ENCODE measurements around the gene ZBTB17.

The ZBTB17 gene

GRCh38 chr1:15957221-15958095 lies 18.4 kb downstream of the ZBTB17 start:
- no peak for FAIRE-seq
- TF ChIP-seq POLR2A (IDR thresholded peaks at IDR 0.05; ENCODE audit: low read depth, low read length): no peak
- no peak for DNase-seq (ENCODE audit: insufficient read length, low spot score)

DNA sequence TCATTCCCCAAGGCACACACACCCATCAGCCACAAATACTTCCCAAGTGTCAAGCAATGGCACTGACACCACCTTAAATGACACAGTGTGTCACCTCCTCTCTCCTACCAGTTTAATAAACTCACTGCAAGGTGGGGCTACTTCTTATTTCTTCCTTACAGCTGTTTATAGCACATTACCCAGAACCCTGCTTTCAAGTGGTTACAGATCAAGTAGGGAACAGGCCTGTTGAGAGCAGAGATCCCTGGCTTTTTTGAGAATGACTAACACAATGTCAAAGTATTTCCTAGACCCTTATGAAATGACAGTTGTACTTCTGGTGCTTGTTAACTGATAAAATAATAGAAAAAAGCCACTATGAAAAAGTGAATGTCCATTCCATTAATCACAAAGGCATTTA lies 19.8 kb downstream of the ZBTB17 start:
- no peak for TF ChIP-seq POLR2A (IDR thresholded peaks at IDR 0.05; ENCODE audit: low read depth, low read length)
- FAIRE-seq (no peak), DNase-seq (ENCODE audit: insufficient read length, low spot score) (no peak)

- no peak for DNase-seq (ENCODE audit: insufficient read length, low spot score)
- no peak for FAIRE-seq
- TF ChIP-seq POLR2A (IDR thresholded peaks at IDR 0.05; ENCODE audit: low read depth, low read length): no peak
These were observed 20.3 kb downstream of the ZBTB17 start for GRCh38 chr1:15955552-15955951.

- DNase-seq (ENCODE audit: insufficient read length, low spot score) (no peak), FAIRE-seq (no peak)
- no peak for TF ChIP-seq POLR2A (IDR thresholded peaks at IDR 0.05; ENCODE audit: low read depth, low read length)
These were observed 21.6 kb downstream of the ZBTB17 start for GRCh38 chr1:15954316-15954715.

- FAIRE-seq (no peak), DNase-seq (ENCODE audit: insufficient read length, low spot score) (no peak)
- TF ChIP-seq POLR2A (IDR thresholded peaks at IDR 0.05; ENCODE audit: low read depth, low read length): no peak
These were observed 22.1 kb downstream of the ZBTB17 start for GRCh38 chr1:15953791-15954241.

DNA sequence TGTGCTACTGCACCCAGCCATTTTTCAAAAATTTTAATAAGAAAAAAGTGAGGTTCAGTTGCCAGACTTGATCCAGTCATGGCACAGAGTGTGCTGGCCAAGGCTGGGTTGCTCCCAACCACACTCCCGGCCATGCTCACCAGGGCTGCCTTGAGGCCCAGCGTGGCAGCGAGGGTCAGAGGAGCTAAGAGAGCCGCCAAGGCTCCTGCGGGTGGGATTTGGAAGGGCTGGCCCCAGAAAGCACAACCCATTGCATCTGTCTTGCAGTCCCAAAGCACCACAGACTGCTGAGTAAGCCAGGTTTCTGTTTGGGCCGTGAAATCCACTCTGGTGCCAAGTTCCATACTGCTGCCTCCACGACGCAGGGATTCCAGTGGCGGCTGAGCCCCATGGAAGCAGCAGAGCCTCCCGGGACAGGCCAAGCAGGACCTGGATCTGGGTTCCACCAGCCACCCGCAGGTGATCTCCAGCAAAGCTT lies 22.6 kb downstream of the ZBTB17 start:
- FAIRE-seq: no peak
- TF ChIP-seq POLR2A (IDR thresholded peaks at IDR 0.05; ENCODE audit: low read depth, low read length): no peak
- no peak for DNase-seq (ENCODE audit: insufficient read length, low spot score)

DNA sequence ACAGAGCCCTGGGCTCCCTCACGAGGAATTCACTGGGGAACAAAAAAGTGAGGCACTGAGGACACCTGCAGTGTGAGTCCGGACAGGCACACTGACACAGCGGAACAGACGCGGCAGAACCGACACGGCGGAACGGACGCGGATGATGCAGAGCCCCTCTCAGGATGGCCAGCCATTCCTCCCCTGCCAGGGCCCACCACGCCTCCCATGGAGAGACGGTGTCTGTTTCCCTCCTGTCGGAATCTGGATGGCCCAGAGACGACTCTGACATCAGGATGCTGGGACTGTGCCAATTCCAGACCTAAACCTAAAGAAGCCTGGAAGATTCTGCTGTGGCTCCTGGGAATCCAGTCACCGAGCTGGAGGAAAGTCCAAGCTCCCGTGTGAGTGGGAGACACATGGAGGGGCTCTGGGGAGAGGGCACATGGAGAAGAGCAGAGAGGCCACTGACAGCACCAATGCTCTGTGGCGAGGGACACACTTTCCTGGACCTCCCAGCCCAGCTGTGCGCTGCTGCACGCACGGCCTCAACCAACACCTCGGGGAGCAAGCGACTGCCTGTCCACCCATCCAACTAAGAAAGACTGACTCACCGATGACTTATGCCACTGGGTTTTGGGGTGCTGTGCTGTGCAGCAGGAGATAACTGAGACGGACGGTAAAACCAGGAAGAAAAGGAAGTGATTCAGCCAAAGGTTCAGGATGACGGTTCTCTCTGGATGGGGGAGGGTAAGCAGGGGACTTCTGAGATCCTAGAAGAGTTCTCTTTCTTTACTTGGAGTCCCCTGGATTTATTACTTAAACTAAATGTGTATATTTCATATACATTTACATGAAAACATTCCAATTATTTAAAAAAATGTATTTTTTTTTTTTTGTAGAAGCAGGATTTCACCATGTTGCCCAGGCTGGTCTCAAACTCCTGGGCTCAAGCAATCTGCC lies 23.3 kb downstream of the ZBTB17 start:
- peak; percentile 55 for FAIRE-seq
- peak; percentile 83 for DNase-seq (ENCODE audit: insufficient read length, low spot score)
- 0 out of 2 replicates have a peak, but pooled peaks have one; percentile 14 for TF ChIP-seq POLR2A (IDR thresholded peaks at IDR 0.05; ENCODE audit: low read depth, low read length)

- TF ChIP-seq POLR2A (IDR thresholded peaks at IDR 0.05; ENCODE audit: low read depth, low read length): no peak
These were observed 24.4 kb downstream of the ZBTB17 start for GRCh38 chr1:15951341-15952153.

GRCh38 chr1:15950763-15951295 lies 25.1 kb downstream of the ZBTB17 start:
- TF ChIP-seq POLR2A (IDR thresholded peaks at IDR 0.05; ENCODE audit: low read depth, low read length): no peak
- no peak for FAIRE-seq
- DNase-seq (ENCODE audit: insufficient read length, low spot score): no peak

More at GRCh38 chr1:15951341-15952153, 24.4 kb downstream of the ZBTB17 start:
- no peak for FAIRE-seq
- DNase-seq (ENCODE audit: insufficient read length, low spot score): no peak

DNA sequence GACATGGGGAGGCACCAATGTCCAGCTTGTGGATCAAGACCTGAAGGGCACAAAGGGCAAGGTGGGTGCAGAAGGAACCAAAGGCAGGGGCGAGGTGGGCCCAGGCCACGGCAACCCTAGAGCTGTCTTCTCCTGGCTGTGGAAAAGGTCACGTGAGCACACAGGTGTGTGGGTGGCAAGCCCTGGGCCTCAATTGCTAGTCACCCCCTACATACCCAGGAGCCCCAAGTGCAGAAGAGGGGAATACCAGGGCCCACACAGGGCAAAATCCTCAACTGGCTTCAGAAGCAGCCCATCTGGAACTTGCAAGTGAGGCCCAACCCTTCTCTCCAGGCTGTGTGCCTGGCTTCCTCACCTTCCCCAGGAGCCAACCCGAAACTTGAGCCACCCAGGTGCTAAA lies 25.6 kb downstream of the ZBTB17 start:
- TF ChIP-seq POLR2A (IDR thresholded peaks at IDR 0.05; ENCODE audit: low read depth, low read length): no peak
- DNase-seq (ENCODE audit: insufficient read length, low spot score): no peak

DNA sequence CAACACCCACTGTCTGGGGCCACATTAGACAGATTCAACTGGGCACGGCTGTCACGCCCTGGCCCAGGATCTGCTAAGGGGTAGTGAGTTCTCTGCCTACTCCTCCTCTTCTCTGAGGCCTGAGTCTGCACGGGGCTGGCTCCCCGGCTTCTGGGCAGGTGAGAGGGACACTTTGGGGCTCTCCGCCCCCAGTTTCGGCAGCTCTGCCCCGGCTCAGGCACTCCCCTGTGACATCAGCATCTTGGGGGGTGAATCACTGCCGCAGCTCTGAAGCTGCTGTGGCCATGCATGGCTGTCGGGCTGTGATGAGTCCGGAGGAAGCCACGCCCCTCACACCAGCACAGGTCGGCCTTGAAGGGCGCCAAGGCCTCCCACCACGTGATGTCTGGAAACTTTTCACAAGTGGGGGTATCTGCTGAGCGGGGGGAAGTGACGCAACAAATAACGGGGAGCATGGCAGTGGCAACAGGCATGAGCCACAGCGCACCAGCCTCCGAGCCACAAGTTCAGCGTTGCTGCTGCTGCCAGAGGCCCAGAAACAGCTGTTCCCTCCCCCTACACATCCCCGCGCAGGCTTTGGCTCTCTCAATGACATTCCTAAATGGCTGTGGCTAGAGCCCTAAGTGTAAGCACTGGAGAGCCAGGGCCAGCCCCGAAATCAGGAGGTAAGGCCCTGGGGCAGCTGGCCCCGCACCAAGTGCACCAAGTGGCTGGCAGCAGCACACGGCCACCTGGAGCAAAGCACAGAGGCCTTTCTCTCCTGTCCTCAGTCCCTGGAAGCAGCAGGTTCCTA lies 26.3 kb downstream of the ZBTB17 start:
- TF ChIP-seq POLR2A (IDR thresholded peaks at IDR 0.05; ENCODE audit: low read depth, low read length): no peak
- FAIRE-seq (peak; percentile 38), DNase-seq (ENCODE audit: insufficient read length, low spot score) (peak; percentile 87)

More for the DNA sequence above, 25.6 kb downstream of the ZBTB17 start:
- no peak for FAIRE-seq
